Left renal cortex interstitium (tissue), 4 donors: Measurements from ENCODE around the gene URAD. TPM values are rescaled to one million over a fixed set of nuclear protein-coding genes. Genes with fewer than 3 reads are reported as not detected.

Source experiments
- DNase-seq, 4 donors: peaks; one replicate each; pipeline ENCODE4 v3.0.0-alpha.2; 2013; ENCODE audit warnings: low read depth in 4 of 4, low spot score in 2 of 4, missing footprints in 1 of 4
- polyA plus RNA-seq, 4 donors: library from polyadenylated mRNA; unstranded; fragments of 120-200 nt; gene quantifications; one replicate each; pipeline ENCODE4 v1.2.1, GENCODE V29; 2013; ENCODE audit not compliant: insufficient read length in 4 of 4

The URAD gene
- polyA plus RNA-seq, 4 donors: not detected

DNA sequence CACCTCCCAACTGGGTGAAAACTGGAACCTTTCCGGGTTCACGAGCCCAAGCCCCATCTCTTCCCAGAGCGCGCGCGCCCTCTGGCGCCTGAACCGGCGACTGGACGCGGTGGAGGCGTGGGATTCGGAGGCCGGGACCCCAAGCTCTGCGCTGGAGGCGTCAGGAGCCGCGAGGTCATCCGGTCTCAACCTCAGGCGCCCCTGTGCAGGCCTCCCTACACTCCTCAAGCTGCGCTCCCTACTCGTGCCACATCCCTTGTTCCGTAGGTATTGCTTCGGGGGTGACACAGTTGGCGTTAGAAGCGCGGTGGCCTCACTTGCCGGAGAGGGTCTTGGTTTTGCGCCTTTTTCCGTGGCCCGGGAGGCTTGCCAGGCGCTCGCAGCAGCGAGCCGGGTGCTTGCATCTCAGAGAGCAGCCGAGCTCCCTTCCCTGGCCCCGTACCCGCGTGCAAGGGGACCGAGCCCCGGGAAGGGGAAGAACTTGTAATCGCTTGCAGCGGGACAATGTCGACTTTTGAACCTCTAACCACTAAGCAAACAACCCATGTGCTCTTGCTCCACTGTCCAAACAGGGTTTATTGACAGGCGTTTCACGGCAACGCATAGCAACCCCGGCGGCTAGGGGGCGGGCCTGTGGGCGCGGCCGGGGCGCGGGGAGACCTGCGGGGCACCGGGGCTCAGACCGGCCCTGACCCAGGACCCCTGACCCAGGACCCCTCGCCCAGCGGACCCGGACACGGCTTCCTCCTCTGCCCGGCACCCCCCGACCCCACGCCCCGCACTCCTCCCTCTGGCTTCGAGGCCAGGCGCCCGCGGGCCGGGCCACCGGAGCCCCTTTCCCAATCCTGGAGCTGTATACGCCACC, 27.9 kb downstream of the URAD start:
- DNase-seq: no peak

DNA sequence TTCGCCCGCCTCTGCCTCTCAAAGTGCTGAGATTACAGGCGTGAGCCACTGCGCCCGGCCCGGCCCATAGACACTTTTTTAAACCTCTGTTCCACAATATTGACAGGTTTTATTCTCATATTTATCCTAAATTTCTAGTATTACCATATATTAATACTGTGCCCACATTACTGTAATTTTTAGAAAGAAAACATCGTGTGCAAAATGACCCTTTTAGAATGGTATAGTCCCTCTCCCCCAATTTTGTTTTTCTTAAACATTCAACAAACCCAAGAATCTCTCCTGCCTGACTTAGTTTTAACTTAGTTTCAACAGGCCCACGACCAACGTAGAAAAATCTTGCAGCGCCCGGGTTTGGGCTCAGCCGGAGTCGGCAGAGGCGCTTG, 28.5 kb downstream of the URAD start:
- DNase-seq: no peak

DNA sequence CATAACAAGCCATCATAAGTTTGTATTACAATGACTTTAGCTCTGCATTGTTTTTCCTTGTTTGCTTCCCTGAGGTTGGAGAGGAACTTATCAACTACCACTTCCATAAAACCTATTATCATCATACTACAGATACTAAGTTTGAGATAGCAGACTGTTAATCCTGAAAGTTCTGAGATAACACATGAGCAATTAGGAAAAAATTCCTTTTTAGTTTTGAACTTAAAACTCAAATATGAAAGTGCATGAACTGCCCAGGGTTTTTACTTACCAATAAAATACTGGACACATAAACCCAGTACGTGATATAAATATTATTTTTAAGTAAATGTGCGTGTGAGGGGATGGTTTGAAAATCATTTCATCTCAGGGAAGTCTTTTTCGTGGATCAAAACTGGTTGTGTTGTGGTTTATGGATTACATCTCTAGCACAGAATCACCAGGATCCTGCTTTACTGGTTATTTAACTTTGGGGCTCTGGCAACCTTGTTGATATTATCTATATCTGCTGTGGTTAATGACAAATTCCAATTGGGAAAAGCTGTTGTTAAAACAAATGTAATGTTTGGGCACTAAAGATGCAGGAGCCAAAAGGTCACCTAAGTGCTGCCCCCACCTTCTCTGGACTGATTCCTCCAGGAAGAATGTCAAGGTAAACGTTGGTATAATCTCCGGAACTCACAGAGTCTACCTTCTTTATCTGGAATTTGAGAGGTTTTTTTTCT, 31.8 kb downstream of the URAD start:
- no peak for DNase-seq

DNA sequence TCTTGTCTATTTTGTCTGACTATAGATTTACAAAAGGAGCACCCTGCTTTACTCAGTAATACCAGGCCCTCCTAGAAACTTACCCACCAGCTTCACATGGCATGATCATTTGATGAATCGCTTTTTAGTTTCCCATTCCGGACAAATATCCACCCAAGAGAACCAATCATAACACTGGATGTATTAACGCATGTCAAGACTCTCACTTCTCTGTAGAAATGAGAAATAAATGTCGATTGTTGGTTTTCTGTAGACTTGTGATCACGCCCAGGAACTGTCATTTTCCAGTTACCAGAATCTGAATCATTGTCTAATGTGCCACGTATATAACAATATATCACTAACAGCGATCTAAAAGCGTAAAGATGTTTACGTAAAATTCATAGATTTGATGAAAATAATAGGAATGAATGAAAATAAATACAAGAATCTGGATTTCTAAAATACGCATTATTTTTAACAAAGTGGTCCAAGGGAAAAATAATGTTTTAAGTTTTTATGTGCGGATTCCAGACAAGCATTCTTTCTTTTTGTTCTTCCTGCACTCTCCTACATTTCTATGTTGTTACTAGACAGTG, 33.4 kb downstream of the URAD start:
- DNase-seq: no peak

DNA sequence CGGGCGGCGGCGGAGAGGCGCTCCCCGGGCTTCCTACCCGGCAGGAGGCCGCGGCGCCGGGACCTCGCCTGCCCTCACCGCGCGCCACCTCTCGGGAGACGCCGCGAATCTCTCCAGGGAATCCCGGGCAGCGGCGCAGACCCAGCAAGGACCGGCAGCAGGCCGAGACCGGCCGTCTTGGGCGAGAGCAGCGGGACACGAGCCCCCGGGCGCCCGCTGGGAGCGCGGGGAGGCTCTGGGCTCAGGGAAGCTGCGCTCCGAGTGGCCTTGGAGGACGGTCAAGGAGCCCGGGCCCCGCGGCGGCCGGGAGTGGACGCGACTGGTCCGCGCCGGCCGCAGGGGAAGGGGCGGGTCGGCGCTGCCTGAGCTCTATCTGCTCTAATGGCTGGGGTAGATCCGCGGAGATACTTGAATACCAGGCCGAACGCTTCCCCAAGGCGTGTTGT, 34.1 kb downstream of the URAD start:
- no peak for DNase-seq

DNA sequence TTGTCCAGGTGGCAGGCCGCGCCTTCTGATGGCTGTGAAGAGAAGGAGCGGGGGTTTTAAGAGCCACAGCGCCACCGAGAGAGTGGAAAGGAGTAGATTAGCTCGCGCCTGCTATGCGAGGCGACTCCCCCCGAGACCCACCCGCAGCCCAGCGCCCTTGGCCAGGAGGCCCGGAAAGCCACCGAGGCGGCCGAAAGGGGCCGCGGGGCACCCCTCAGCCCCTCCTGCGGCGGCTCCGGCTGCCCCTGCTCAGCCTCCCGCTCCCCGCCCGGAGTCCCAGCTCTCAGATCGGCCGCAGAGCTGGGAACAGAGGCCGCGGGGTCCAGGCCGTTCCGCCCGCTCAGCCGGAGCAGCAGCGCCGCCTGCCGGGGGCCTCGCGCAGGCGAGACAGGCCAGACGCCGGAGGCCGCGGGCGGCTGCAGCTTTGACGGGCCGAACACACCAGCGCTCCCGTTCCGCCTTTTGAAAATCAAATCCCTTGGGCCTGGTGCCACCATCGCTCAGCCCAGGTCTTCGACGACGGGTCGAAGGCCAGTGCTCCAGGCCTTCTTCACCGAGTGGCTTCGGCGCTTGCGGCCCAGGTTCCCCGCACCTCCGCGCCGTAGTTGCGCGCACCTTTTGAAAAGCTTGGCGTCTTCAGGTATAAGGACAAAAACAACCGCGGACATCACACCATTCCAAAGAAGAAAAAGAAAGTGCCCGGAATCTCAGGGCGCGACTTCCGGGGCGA, 34.7 kb downstream of the URAD start:
- peak; percentile 60 to 71 (median 69) for DNase-seq

DNA sequence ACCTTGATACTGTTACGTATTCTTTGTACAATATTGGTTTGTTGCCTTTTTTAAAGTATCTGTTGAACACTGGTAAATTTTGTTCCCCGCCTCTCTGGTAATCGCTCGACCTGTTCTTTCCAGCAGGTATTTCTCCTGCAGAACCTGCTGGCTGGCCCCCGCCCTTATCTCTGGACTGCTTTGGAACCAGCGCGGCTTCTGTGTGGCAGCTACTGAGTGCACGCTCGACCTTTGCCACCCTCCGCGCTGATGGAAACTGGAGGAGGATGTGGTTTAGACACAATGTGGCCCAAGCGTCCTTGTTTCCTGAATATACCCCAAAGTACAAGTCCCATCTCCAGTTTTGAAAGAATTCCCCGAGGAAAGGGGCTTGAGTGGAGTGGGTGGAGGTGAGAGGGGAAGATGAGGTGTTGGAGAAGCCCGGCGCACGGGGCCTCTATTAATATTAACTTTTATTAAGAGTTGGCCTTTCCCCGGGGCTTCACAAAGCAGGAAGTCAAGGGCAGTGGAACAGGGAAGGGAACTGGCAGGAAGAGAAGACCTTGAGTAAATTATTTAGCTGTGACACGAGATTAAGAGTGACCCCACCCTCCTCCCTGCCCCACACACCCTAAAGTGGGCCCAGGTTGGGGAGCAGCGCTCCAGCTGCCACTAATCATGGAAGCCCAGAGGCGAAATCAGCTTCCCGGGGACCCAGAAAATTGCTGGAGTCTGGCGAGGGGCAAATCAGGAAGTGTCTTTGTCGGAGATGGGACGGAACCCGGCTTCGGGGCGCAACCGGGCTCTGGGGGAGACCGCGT, 35.4 kb downstream of the URAD start:
- DNase-seq: no peak

DNA sequence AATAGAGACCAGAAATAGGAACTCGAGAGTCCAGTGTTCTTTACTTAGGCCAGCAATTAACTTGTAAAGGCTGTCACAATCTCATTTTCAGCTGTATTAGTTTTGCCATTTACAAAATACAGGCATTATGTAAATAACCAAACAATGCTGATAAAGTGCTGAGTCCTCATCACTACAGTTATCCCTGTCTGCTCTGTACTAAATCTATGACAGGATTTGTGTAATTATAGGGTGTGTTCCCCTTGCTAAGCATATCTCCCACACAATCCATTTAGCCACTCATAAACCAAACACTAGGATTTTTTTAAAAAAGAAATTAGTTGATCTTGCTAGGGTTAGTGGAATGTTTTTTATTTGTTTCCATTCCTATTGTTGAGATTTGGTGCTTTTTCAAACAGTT, 45.5 kb downstream of the URAD start:
- DNase-seq: no peak

DNA sequence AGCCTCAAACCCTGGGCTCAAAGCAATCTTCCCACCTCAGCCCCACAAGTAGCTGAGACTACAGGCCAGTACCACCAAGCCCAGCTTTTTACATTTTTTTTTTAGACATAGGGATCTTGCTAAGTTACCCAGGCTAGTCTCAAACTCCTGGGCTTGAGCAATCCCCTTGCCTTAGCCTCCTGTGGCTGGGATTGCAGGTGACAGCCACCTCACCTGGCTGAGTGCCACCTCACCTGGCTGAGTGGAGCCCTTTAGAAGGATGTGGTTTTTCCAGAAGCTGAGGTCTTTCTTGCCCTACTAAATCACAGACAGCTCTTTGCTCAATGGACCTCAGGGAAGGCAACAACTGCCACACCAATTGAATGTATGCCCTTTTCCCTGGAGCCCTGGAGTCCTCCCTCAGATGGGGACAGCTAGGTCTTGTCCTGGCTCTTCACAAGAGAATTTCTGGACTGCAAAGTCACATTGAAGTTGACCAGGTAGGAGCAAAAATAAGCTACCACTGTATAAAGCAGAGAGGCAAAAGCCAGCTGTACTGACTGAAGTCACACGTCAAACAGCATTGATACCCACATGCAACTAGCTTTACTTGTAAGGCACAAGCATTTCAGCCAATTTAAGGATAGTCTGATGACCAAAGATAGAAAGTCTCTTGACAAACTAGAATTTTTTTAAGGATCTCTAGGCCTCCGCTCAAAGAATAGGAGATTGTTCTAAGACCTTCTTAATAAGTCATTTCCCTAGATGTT, 54.7 kb downstream of the URAD start:
- no peak for DNase-seq

DNA sequence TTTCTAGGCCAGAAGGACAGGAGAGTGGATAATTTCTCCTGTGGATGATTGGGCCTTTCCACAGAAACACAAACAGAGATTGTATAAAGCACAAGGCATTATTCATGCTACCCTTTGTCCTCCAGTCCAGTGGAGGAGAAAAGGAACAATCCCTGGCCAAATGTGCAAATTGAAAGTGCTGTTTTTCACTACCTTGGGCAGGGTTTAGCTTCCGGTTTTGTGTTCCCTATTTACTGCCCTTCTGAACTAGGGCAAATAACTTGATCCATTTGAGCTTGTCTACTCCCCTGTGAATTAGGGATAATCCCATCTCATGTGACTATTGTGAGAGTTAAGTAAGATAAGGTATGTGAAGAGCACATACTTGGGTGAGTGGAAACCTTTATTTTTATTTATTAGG, 55.4 kb downstream of the URAD start:
- DNase-seq: no peak

DNA sequence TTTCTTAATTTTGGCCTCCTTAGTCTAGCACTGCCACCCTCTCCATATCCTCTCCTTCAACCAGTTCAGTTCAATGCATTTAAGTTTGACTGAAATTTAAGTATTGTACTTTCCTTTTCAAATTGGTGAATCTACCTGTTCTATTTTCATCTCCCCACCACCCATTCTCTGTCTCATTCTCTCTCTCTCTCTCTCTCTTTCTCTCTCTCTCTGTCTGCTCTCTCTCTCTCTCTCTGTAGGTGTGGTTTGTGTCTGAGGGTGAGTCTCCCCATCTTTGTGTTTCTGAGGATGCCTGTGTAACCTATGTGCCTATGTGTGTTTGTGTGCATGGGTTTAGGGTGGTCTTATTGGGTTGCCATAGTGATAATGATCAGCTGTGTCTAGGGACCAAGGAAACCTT, 58.6 kb downstream of the URAD start:
- no peak for DNase-seq

DNA sequence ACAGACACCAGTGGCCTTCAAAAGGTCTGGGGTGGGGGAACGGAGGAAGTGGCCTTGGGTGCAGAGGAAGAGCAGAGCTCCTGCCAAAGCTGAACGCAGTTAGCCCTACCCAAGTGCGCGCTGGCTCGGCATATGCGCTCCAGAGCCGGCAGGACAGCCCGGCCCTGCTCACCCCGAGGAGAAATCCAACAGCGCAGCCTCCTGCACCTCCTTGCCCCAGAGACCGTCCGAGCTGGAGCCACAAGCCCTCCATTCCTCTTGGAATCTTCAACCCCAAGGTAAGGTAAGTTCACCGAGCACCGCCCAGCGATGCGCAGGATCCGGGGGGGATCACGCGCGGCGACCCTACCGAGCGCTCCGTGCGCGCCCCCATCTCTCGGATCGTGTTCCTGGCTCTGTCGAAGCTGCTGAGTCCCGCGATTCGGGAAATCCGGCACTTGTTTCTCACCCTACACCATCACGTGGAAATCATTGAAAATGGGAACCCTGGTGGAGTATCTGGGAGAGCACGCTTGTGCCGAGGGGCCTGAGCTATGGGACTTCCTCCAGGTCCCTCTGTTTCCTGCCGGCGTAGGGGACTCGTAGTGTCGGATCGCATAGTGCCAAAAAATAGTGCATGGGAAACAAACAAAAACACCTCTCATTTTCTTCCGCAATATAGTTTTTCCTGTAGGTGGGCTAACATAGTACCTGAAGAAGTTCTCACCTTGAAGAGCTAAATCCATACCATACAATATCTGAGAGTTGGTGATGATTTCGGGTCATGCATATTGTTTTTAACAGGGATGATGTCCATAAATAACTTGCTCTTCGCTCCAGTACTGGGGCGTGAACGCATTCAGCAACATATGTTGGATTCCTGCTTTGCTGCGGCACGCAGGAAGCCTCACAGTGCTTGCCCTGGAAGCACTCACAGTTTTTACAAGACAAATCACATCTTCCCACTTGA, 59.4 kb downstream of the URAD start:
- no peak for DNase-seq

DNA sequence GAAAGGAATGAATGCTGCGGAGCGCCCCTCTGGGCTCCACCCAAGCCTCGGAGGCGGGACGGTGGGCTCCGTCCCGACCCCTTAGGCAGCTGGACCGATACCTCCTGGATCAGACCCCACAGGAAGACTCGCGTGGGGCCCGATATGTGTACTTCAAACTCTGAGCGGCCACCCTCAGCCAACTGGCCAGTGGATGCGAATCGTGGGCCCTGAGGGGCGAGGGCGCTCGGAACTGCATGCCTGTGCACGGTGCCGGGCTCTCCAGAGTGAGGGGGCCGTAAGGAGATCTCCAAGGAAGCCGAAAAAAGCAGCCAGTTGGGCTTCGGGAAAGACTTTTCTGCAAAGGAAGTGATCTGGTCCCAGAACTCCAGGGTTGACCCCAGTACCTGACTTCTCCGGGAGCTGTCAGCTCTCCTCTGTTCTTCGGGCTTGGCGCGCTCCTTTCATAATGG, 60.1 kb downstream of the URAD start:
- no peak for DNase-seq

Other genes starting within 250 kb of the URAD start
- gene GSX1, start 196.2 kb downstream of the URAD start, polyA plus RNA-seq: not detected
- not detected for gene PDX1, start 68.7 kb downstream of the URAD start, polyA plus RNA-seq
- gene CDX2, start 19.4 kb downstream of the URAD start, polyA plus RNA-seq: not detected
- gene FLT3, start 111.9 kb upstream of the URAD start, polyA plus RNA-seq: under 1 TPM; 0.16 to 0.32 (median 0.24) TPM
- 10 to 100 TPM; 44.7 to 64.9 (median 53.3) TPM for gene PAN3, start 149.9 kb upstream of the URAD start, polyA plus RNA-seq